Activated CD4-positive, alpha-beta memory T cell treated with anti-CD3 and anti-CD28 coated beads, Interleukin-2, amount 10 ng/mL, durations not matched to agents 7 days and 5 days (primary cell): ENCODE results near the gene TFPI. TPM values are rescaled to one million over a fixed set of nuclear protein-coding genes. Genes with fewer than 3 reads are reported as not detected.
"Not testable (repeated sequence)": the region's sequence is repeated elsewhere in the genome, so short reads cannot be mapped to it uniquely, and the experiment has no call there.

Source experiments
- CTCF ChIA-PET: fragments of 350-600 bp; sonication (Branson Sonifier 250); formaldehyde crosslinking; loops from one replicate; lab custom pipeline; 2021; ENCODE audit warnings: antibody characterized with exemption, inconsistent platforms; lab: Charles Lee
- POLR2A ChIA-PET: fragments of 350-600 bp; sonication (Branson Sonifier 250); formaldehyde crosslinking; loops from one replicate; lab custom pipeline; 2021; ENCODE audit warnings: antibody characterized with exemption; lab: Charles Lee
- DNase-seq: peaks from one replicate; pipeline ENCODE4 v3.0.0-alpha.2; 2020
- H3K27ac Mint-ChIP-seq: one replicate; pipeline ENCODE4 v1.8.0; 2021; ENCODE audit warnings: mild to moderate bottlenecking, mixed read lengths
- H3K27me3 Mint-ChIP-seq: one replicate; pipeline ENCODE4 v1.8.0; 2021; ENCODE audit warnings: mixed read lengths
- H3K36me3 Mint-ChIP-seq: one replicate; pipeline ENCODE4 v1.8.0; 2021; ENCODE audit warnings: low read depth, mixed read lengths
- H3K4me1 Mint-ChIP-seq: one replicate; pipeline ENCODE4 v1.8.0; 2021; ENCODE audit warnings: mixed read lengths
- H3K4me3 Mint-ChIP-seq: one replicate; pipeline ENCODE4 v1.8.0; 2021; ENCODE audit warnings: mild to moderate bottlenecking, mixed read lengths
- H3K9me3 Mint-ChIP-seq: one replicate; pipeline ENCODE4 v1.8.0; 2021; ENCODE audit warnings: mixed read lengths
- total RNA-seq, 2 experiments: library from RNA; stranded (reverse); gene quantifications; one replicate each; pipeline ENCODE4 v1.2.3, GENCODE V29; 2021

TFPI gene
- total RNA-seq, 2 experiments from 2014 or later, result not detected

GRCh38 chr2:187532333-187533120 lies 21.7 kb downstream of the TFPI start:
- H3K27me3 Mint-ChIP-seq, result no peaks in the 10 kb centered on the region
- DNase-seq, result no peak
- no peak overlapping the region for H3K27ac Mint-ChIP-seq
- no peaks in the 10 kb centered on the region for H3K4me1 Mint-ChIP-seq
- H3K4me3 Mint-ChIP-seq, result no peak overlapping the region
- ChIA-PET POLR2A (no interaction called here), CTCF (no interaction called here)
- no peaks in the 10 kb centered on the region for H3K9me3 Mint-ChIP-seq
- no peaks in the 10 kb centered on the region for H3K36me3 Mint-ChIP-seq

DNA sequence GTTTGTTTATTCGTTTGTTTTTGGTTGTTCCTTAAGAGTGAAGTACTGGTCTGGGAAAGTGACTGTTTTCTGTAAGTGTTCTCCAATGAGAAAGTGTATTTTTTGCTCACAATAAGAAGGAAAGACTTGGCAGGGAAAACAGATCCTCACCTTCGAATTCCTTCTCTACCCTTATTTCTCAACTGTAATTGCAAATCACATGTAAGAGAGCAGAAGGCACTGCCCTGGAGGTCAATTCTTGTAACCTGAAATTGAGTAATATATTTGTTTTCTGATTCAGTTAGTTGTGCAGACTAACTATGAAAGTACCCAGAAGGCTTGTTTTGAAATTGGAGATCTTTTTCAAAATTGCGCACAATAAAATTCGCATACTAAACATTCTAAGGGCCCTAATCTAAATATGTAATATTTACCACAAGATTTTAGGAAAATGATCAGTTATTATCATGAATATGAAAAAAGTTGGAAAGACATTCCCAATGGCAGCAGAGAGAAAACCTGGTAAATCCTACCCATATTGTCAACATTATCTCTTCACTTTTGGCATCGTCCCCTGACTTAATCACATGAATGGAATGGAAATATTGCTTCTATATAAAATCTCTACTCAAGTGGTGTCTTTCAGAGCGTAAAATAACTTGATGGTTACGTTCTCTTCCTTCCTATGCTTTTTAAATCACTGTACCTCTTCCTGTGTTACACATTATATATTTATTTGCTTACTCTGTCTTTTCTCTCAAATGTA lies 24.1 kb downstream of the TFPI start:
- DNase-seq, result no peak
- POLR2A ChIA-PET, result no interaction called here
- CTCF ChIA-PET, result no interaction called here
- no peaks in the 10 kb centered on the region for H3K36me3 Mint-ChIP-seq
- H3K4me3 Mint-ChIP-seq, result no peak overlapping the region
- no peaks in the 10 kb centered on the region for H3K4me1 Mint-ChIP-seq
- H3K27ac Mint-ChIP-seq, result no peak overlapping the region
- no peaks in the 10 kb centered on the region for H3K9me3 Mint-ChIP-seq
- no peaks in the 10 kb centered on the region for H3K27me3 Mint-ChIP-seq

DNA sequence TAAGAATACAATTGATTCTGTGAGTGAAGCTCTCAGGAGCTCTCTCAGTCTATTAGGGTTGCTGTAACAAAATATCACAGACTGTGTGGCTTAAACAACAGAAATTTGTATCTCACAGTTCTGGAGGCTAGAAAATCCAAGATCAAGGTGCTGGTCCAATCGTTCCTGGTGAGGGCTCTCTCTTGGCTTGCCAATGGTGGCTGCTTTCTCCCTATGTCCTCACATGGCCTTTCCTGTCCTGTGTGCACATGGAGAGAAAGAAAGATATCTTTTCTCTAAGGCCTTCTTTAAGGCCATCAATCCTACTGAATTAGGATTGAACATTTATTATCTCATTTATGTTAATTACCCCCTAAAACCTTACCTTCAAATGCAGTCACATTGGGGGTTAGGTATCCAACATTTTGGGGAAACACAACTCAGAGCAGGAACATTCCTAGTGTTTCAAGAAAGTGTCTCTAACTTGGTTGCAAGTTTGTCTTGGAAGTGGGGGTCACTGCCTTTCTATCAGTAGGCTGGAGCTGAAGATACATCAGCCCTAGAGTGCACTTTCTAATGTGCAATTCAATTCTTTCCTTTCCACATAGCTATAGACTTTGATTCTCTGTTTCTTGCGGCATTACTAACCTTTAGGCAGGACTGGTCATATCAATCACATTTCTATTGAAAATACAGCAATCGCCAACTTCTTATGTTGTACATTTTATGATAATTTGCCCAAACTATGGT lies 24.8 kb downstream of the TFPI start:
- CTCF ChIA-PET, result no interaction called here
- no peaks in the 10 kb centered on the region for H3K27me3 Mint-ChIP-seq
- no peaks in the 10 kb centered on the region for H3K9me3 Mint-ChIP-seq
- H3K4me1 Mint-ChIP-seq, result no peaks in the 10 kb centered on the region
- no peak for DNase-seq
- no peak overlapping the region for H3K4me3 Mint-ChIP-seq
- POLR2A ChIA-PET, result no interaction called here
- H3K36me3 Mint-ChIP-seq, result no peaks in the 10 kb centered on the region
- H3K27ac Mint-ChIP-seq, result no peak overlapping the region

DNA sequence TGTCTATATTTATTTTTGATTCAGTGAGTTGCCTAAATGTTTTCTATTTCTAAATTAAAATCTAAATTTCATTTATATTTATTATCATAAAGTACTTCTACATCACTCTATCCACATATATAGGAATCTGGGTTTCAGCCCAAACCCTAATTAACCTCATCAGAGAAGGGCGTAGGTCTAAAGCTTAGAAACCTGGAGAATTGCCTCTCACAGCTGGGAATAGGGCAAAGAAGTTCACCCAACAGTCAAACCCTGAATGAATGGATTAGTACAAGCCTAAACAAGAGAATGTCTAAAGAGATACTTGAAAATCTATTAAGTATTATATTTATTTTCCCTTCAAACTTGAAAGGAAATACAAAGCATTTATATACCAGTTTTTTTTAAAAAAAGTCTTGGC lies 26.2 kb downstream of the TFPI start:
- Mint-ChIP-seq H3K4me1 (no peaks in the 10 kb centered on the region), H3K4me3 (no peak overlapping the region), H3K27ac (no peak overlapping the region), H3K36me3 (no peaks in the 10 kb centered on the region), H3K27me3 (no peaks in the 10 kb centered on the region), H3K9me3 (no peaks in the 10 kb centered on the region)
- CTCF ChIA-PET, result no interaction called here
- DNase-seq, result no peak
- POLR2A ChIA-PET, result no interaction called here

DNA sequence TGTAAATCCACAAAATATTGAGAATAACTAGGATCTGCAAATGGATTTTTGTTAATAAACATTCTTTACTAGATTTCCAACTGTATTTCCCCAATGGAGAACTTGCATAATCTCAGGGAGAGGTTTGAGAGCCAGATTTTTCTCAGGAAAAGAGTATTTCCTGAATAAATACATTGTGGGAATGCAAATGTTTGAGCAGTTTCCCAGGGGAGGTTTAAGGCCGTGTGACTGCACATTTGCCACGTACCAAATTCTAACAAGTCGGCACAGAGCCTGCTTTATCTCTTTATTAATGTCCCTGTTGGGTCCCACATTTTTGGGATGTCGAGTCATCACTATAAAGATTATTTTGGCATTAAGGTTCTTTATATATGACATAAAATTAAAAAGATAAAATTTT lies 27.0 kb downstream of the TFPI start:
- ChIA-PET POLR2A (no interaction called here), CTCF (no interaction called here)
- DNase-seq, result no peak
- no peaks in the 10 kb centered on the region for H3K36me3 Mint-ChIP-seq
- H3K4me1 Mint-ChIP-seq, result no peaks in the 10 kb centered on the region
- H3K27me3 Mint-ChIP-seq, result no peaks in the 10 kb centered on the region
- no peak overlapping the region for H3K4me3 Mint-ChIP-seq
- no peaks in the 10 kb centered on the region for H3K9me3 Mint-ChIP-seq
- H3K27ac Mint-ChIP-seq, result no peak overlapping the region

DNA sequence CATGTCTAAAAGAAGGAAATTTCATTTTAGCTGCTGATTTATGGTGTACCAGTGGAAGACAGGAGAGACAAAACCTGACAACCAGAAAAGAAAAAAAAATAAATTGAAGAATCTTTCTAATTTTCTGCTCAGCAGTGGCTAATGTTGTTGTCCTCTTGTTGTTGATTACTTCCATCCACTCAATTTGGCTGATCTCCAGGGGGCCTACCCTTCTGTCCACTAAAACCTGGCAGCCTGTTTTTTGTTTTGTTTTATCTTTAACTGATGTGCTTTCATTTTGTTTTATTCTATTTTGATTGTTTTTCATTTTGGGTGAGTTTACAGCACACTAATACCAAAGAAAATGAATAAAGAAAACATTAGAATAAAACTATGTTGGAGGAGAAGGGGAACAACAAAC lies 27.4 kb downstream of the TFPI start:
- Mint-ChIP-seq H3K27me3 (no peaks in the 10 kb centered on the region), H3K9me3 (no peaks in the 10 kb centered on the region), H3K27ac (no peak overlapping the region), H3K36me3 (no peaks in the 10 kb centered on the region), H3K4me3 (no peak overlapping the region), H3K4me1 (no peaks in the 10 kb centered on the region)
- no peak for DNase-seq
- ChIA-PET POLR2A (no interaction called here), CTCF (no interaction called here)

DNA sequence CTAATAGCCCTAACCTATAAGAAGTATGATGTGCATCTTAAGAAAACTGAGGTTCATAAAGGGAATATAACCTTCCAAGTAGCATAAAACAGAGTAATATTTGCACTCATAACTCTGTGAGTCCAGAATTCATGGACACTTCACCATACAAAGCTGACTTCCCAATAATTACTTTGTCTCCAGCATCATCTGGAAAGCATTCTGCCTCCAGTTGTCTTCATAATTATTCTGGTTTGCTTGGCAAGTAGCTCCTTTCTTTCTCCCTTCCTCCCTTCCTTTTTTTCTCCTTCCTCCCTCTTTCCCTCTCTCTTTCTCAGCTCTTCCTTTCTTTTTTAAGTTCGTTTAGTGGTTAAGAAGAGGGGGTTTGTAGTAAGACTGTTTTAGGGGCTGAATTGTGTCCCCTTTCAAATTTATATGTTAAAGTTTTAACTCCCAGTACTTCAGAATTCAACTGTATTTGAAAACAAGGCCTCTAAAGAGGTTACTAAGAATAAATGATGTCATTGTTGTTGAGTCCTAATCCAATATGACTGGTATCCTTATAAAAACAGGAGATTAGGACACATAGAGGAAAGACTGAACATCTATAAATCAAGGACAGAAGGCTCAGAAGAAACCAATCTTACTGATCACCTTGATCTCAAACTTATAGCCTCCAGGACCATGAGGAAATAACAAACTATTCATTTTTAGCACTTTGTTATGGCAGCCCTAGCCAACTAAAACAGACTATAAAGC lies 28.9 kb downstream of the TFPI start:
- ChIA-PET POLR2A (no interaction called here), CTCF (no interaction called here)
- DNase-seq, result no peak
- Mint-ChIP-seq H3K27me3 (no peaks in the 10 kb centered on the region), H3K9me3 (no peaks in the 10 kb centered on the region), H3K36me3 (no peaks in the 10 kb centered on the region), H3K4me1 (no peaks in the 10 kb centered on the region), H3K4me3 (no peak overlapping the region), H3K27ac (no peak overlapping the region)

DNA sequence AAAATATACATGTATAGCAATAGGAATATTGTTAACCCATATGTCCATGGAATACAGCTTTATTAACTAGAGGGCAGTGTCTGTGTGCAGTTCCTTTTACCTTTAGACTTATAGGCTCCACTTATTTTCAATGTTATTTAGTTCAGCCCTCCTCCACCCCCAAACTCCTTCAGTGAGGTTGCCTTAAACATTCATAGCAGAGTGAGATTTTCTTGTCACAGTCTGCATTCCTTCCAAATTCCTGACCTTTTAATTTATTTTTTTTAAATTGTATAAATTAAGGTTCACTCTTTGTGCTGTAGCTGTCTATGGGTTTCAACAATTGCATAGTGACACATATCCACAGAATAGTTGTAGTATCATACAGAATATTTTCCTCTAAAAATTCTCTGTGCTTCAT lies 30.9 kb downstream of the TFPI start:
- H3K9me3 Mint-ChIP-seq, result no peaks in the 10 kb centered on the region
- POLR2A ChIA-PET, result no interaction called here
- CTCF ChIA-PET, result no interaction called here
- H3K36me3 Mint-ChIP-seq, result no peaks in the 10 kb centered on the region
- no peak overlapping the region for H3K27ac Mint-ChIP-seq
- DNase-seq, result no peak
- no peaks in the 10 kb centered on the region for H3K27me3 Mint-ChIP-seq
- no peaks in the 10 kb centered on the region for H3K4me1 Mint-ChIP-seq
- H3K4me3 Mint-ChIP-seq, result no peak overlapping the region

- no peaks in the 10 kb centered on the region for H3K27me3 Mint-ChIP-seq
- H3K4me3 Mint-ChIP-seq, result no peak overlapping the region
- CTCF ChIA-PET, result no interaction called here
- no peak overlapping the region for H3K27ac Mint-ChIP-seq
- H3K4me1 Mint-ChIP-seq, result no peaks in the 10 kb centered on the region
- H3K9me3 Mint-ChIP-seq, result no peaks in the 10 kb centered on the region
- no peaks in the 10 kb centered on the region for H3K36me3 Mint-ChIP-seq
- DNase-seq, result no peak
- POLR2A ChIA-PET, result no interaction called here
Observed at GRCh38 chr2:187520121-187520624, 34.1 kb downstream of the TFPI start.

GRCh38 chr2:187519419-187520120 lies 34.7 kb downstream of the TFPI start:
- Mint-ChIP-seq H3K4me1 (no peaks in the 10 kb centered on the region), H3K4me3 (no peak overlapping the region), H3K36me3 (no peaks in the 10 kb centered on the region), H3K27ac (no peak overlapping the region), H3K27me3 (no peaks in the 10 kb centered on the region), H3K9me3 (no peaks in the 10 kb centered on the region)
- ChIA-PET POLR2A (no interaction called here), CTCF (no interaction called here)
- DNase-seq, result no peak

- H3K27me3 Mint-ChIP-seq, CTCF ChIA-PET, DNase-seq, H3K4me1 Mint-ChIP-seq, H3K4me3 Mint-ChIP-seq, H3K36me3 Mint-ChIP-seq, H3K27ac Mint-ChIP-seq, H3K9me3 Mint-ChIP-seq, POLR2A ChIA-PET: not testable (repeated sequence)
Observed at GRCh38 chr2:187517750-187518361, 36.4 kb downstream of the TFPI start.
